ENCODE data around the gene OTUB2.

- TF ChIP-seq CTCF (IDR thresholded peaks at IDR 0.05; ENCODE audit: low read depth, low read length) (no peak), EZH2phosphoT487 (IDR thresholded peaks at IDR 0.05; ENCODE audit: low read depth) (no peak)
Observed at GRCh38 chr14:94038510-94038909, 12.4 kb downstream of the OTUB2 start.
